SK-N-MC (cell line): ENCODE measurements around the gene SLC35B3.
"Not testable (repeated sequence)": the region's sequence is repeated elsewhere in the genome, so short reads cannot be mapped to it uniquely, and the experiment has no call there.

Source experiments
- EZH2 ChIP-seq: fragments of 200-600 bp; sonication (generic); IDR thresholded peaks from one replicate; pipeline ENCODE4 v1.6.1; 2017; ENCODE audit warnings: antibody characterized with exemption
- POLR2AphosphoS5 ChIP-seq: IDR thresholded peaks from 2 replicates; pipeline ENCODE4 v1.6.1; 2012; ENCODE audit warnings: mild to moderate bottlenecking, low read depth, low read length, borderline replicate concordance

GRCh38 chr6:8405946-8406345 is 29.4 kb downstream of the SLC35B3 start:
- not testable (repeated sequence) for TF ChIP-seq EZH2, POLR2AphosphoS5
